Sigmoid colon (tissue), 7 donors: ENCODE measurements around the gene CPNE4. TPM values are rescaled to one million over a fixed set of nuclear protein-coding genes. Genes with fewer than 3 reads are reported as not detected.

Source experiments
- DNase-seq: peaks from one replicate; pipeline ENCODE4 v3.0.0-alpha.2; 2019
- H3K27ac ChIP-seq, 4 donors: fragments of 200-600 bp; sonication (generic); one replicate each; pipeline ENCODE4 v1.5.1; 2016 to 2019; ENCODE audit warnings: mild to moderate bottlenecking in 1 of 4
- H3K27me3 ChIP-seq, 3 donors: fragments of 200-600 bp; sonication (generic); one replicate each; pipeline ENCODE4 v1.5.1; 2019; ENCODE audit warnings: mild to moderate bottlenecking in 1 of 3
- H3K36me3 ChIP-seq, 4 donors: fragments of 200-600 bp; sonication (generic); one replicate each; pipeline ENCODE4 v1.5.1; 2016 to 2019
- H3K4me1 ChIP-seq, 4 donors: fragments of 200-600 bp; sonication (generic); one replicate each; pipeline ENCODE4 v1.5.1; 2017 to 2019
- H3K4me3 ChIP-seq, 4 donors: fragments of 200-600 bp; sonication (generic); one replicate each; pipeline ENCODE4 v1.5.1; 2017 to 2019; ENCODE audit warnings: mild to moderate bottlenecking in 2 of 4, moderate library complexity in 1 of 4
- H3K9me3 ChIP-seq, 4 donors: fragments of 200-600 bp in 3 of 4; sonication (generic) in 3 of 4; one replicate each; pipeline versions ENCODE4 v1.5.1 to v1.6.1; 2013 to 2019
- CTCF ChIP-seq, 4 experiments: fragments of 450-650 bp in 3 of 4; fragments of 200-600 bp in 1 of 4; IDR thresholded peaks; one replicate each; pipeline ENCODE4 v1.5.1; 2016 to 2019; ENCODE audit warnings: antibody characterized with exemption in 4 of 4, mild to moderate bottlenecking in 3 of 4, moderate library complexity in 2 of 4
- EP300 ChIP-seq, 4 donors: sonication (generic); formaldehyde crosslinking; IDR thresholded peaks; one replicate each; pipeline ENCODE4 v1.6.1; 2017; ENCODE audit warnings: antibody characterized with exemption in 4 of 4
- POLR2A ChIP-seq, 2 donors: fragments of 450-650 bp; IDR thresholded peaks; one replicate each; pipeline ENCODE4 v1.6.1; 2016; ENCODE audit warnings: antibody characterized with exemption in 2 of 2, mild to moderate bottlenecking in 2 of 2, moderate library complexity in 2 of 2
- POLR2AphosphoS5 ChIP-seq, 4 donors: sonication (generic); formaldehyde crosslinking; IDR thresholded peaks; one replicate each; pipeline ENCODE4 v1.6.1; 2017; ENCODE audit warnings: antibody characterized with exemption in 4 of 4
- WGBS, 2 donors: extraction: QIAGEN DNeasy Blood & Tissue Kit; methylation state at CpG; one replicate each; pipeline ENCODE4 v1.1.7; 2013; 5-methylcytosine and 5-hydroxymethylcytosine counted together
- intact Hi-C: fragments of 100-400 bp; cut with DNase I; formaldehyde crosslinking; loops from one replicate; pipeline ENCODE4 v1.15.1; 2023
- polyA plus RNA-seq, 3 donors: library from polyadenylated mRNA; stranded (reverse); fragments of 200-250 nt; gene quantifications; one replicate each; pipeline ENCODE4 v1.2.3, GENCODE V29; 2013
- total RNA-seq, 4 donors: library from RNA; depleted of rRNA; stranded (reverse); fragments of >200 nt; gene quantifications; one replicate each; pipeline ENCODE4 v1.1.0, GENCODE V29; 2016
- donor health status: healthy with polysubstance abuse.
- donor health status: Bipolar disorder and iron deficiency.
- donor health status: healthy.

Gene CPNE4
- total and polyA plus RNA-seq, 7 donors: 0.23 to 1.1 (median 0.54) TPM; not detected in 2

- no peaks in the 10 kb centered on the region for H3K27me3 ChIP-seq
- no peaks in the 10 kb centered on the region for H3K4me1 ChIP-seq
- WGBS, 2 donors: 54 to 76% methylated on average over 9 of the region's 9 CpGs
- no peak overlapping the region for H3K4me3 ChIP-seq
- H3K27ac ChIP-seq: no peak overlapping the region
- DNase-seq: no peak
- no peaks in the 10 kb centered on the region for H3K9me3 ChIP-seq
- H3K36me3 ChIP-seq: no peaks in the 10 kb centered on the region
- no peak for TF ChIP-seq POLR2A (IDR thresholded peaks at IDR 0.05)
- TF ChIP-seq EP300 (IDR thresholded peaks at IDR 0.05): no peak
- no peak for TF ChIP-seq CTCF (IDR thresholded peaks at IDR 0.05)
- no peak for TF ChIP-seq POLR2AphosphoS5 (IDR thresholded peaks at IDR 0.05)
- intact Hi-C loops: no loop called here
Observed at GRCh38 chr3:131843174-131843573, 191.6 kb downstream of the CPNE4 start.

- WGBS, 2 donors: 8 to 36% methylated on average over 1 of the region's 1 CpG
- Histone ChIP-seq H3K36me3 (no peaks in the 10 kb centered on the region), H3K27ac (no peak overlapping the region), H3K9me3 (no peaks in the 10 kb centered on the region), H3K4me3 (no peak overlapping the region), H3K27me3 (no peaks in the 10 kb centered on the region), H3K4me1 (no peaks in the 10 kb centered on the region)
- intact Hi-C loops: no loop called here
- no peak for DNase-seq
- TF ChIP-seq POLR2A (IDR thresholded peaks at IDR 0.05): no peak
- TF ChIP-seq EP300 (IDR thresholded peaks at IDR 0.05): no peak
- TF ChIP-seq CTCF (IDR thresholded peaks at IDR 0.05): no peak
- no peak for TF ChIP-seq POLR2AphosphoS5 (IDR thresholded peaks at IDR 0.05)
Observed at GRCh38 chr3:131840156-131840797, 194.5 kb downstream of the CPNE4 start.

- H3K4me3 ChIP-seq: no peak overlapping the region
- TF ChIP-seq CTCF (IDR thresholded peaks at IDR 0.05): no peak
- intact Hi-C loops: no loop called here
- H3K27ac ChIP-seq: no peak overlapping the region
- H3K9me3 ChIP-seq: no peaks in the 10 kb centered on the region
- H3K36me3 ChIP-seq: no peaks in the 10 kb centered on the region
- WGBS, 2 donors: 94 to 97% methylated on average over 1 of the region's 1 CpG
- H3K4me1 ChIP-seq: no peaks in the 10 kb centered on the region
- no peak for DNase-seq
- H3K27me3 ChIP-seq: no peaks in the 10 kb centered on the region
Observed at GRCh38 chr3:131835906-131836305, 198.9 kb downstream of the CPNE4 start.

- intact Hi-C loops: no loop called here
- DNase-seq: no peak
- 45 to 76% methylated on average over 4 of the region's 4 CpGs for WGBS, 2 donors
- Histone ChIP-seq H3K27me3 (no peaks in the 10 kb centered on the region), H3K27ac (no peak overlapping the region), H3K4me3 (no peak overlapping the region), H3K4me1 (no peaks in the 10 kb centered on the region), H3K36me3 (no peaks in the 10 kb centered on the region), H3K9me3 (no peaks in the 10 kb centered on the region)
- TF ChIP-seq POLR2A (IDR thresholded peaks at IDR 0.05) (no peak), CTCF (IDR thresholded peaks at IDR 0.05) (no peak), EP300 (IDR thresholded peaks at IDR 0.05) (no peak), POLR2AphosphoS5 (IDR thresholded peaks at IDR 0.05) (no peak)
Observed at GRCh38 chr3:131831608-131832007, 203.2 kb downstream of the CPNE4 start.

- Histone ChIP-seq H3K36me3 (no peaks in the 10 kb centered on the region), H3K27ac (no peak overlapping the region), H3K9me3 (no peaks in the 10 kb centered on the region), H3K4me3 (no peak overlapping the region), H3K27me3 (no peaks in the 10 kb centered on the region), H3K4me1 (no peaks in the 10 kb centered on the region)
- intact Hi-C loops: no loop called here
- 68 to 77% methylated on average over 3 of the region's 3 CpGs for WGBS, 2 donors
- TF ChIP-seq EP300 (IDR thresholded peaks at IDR 0.05) (no peak), POLR2AphosphoS5 (IDR thresholded peaks at IDR 0.05) (no peak), POLR2A (IDR thresholded peaks at IDR 0.05) (no peak), CTCF (IDR thresholded peaks at IDR 0.05) (no peak)
- DNase-seq: no peak
Observed at GRCh38 chr3:131821191-131821762, 213.5 kb downstream of the CPNE4 start.
